ENCODE measurements around the gene HOXC5. TPM values are rescaled to one million over a fixed set of nuclear protein-coding genes. Genes with fewer than 3 reads are reported as not detected.

The HOXC5 gene
- total RNA-seq, 1 experiment from 2014 or later = 1.1 TPM

DNA sequence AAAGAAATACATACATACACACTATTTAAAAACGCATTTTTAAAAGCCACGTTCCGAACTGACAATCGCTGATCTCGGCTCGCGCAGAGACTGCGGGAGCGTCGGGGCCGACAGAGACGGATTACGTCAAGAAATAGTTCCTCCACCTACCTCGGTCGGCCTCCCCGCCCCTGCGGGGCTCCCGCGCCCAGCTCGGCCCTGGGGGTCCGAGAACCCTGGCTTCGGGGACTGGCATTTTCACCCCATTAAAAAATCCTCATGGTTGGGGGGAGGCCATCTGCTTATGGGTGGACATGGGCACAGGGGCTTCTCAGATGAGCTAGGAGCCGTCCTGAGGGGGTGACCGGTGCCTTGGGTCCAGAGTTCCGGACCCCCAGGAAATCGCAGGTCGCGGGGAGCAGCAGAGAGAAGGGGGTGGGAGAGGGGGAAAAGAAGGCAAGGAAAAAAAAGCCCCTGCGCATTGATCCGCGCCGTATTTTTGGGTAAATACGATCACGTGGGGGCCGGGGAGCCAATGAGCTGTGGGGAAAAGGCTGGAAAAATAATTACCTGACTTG lies 33.2 kb upstream of the HOXC5 start:
- TSS peak; percentile 64 for BruUV-seq (replicated peaks)
- H2AFZ ChIP-seq (ENCODE audit: low read depth, low read length, poor library complexity, severe bottlenecking) = peak overlapping the region; percentile 52
- H3K36me3 ChIP-seq (ENCODE audit: control insufficient read depth in 1 of 2, insufficient read depth in 2 of 2, low read length in 2 of 2) = peaks cover 0 to 6% of the 10 kb centered on the region in 2 experiments; a peak in 1 of 4 replicates
- ATAC-seq = peak; percentile 27
- peaks cover 50% of the 10 kb centered on the region for H3K79me2 ChIP-seq (ENCODE audit: insufficient read depth, low read length)
- H3K27me3 ChIP-seq (ENCODE audit: insufficient read depth, low read length) = no peaks in the 10 kb centered on the region
- TF ChIP-seq, protein P1, sequence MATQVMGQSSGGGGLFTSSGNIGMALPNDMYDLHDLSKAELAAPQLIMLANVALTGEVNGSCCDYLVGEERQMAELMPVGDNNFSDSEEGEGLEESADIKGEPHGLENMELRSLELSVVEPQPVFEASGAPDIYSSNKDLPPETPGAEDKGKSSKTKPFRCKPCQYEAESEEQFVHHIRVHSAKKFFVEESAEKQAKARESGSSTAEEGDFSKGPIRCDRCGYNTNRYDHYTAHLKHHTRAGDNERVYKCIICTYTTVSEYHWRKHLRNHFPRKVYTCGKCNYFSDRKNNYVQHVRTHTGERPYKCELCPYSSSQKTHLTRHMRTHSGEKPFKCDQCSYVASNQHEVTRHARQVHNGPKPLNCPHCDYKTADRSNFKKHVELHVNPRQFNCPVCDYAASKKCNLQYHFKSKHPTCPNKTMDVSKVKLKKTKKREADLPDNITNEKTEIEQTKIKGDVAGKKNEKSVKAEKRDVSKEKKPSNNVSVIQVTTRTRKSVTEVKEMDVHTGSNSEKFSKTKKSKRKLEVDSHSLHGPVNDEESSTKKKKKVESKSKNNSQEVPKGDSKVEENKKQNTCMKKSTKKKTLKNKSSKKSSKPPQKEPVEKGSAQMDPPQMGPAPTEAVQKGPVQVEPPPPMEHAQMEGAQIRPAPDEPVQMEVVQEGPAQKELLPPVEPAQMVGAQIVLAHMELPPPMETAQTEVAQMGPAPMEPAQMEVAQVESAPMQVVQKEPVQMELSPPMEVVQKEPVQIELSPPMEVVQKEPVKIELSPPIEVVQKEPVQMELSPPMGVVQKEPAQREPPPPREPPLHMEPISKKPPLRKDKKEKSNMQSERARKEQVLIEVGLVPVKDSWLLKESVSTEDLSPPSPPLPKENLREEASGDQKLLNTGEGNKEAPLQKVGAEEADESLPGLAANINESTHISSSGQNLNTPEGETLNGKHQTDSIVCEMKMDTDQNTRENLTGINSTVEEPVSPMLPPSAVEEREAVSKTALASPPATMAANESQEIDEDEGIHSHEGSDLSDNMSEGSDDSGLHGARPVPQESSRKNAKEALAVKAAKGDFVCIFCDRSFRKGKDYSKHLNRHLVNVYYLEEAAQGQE (IDR thresholded peaks at IDR 0.05; ENCODE audit: low read depth) = no peak
- TF ChIP-seq CEBPB (IDR thresholded peaks at IDR 0.05; ENCODE audit: low read depth) = no peak
- TF ChIP-seq, protein P2, sequence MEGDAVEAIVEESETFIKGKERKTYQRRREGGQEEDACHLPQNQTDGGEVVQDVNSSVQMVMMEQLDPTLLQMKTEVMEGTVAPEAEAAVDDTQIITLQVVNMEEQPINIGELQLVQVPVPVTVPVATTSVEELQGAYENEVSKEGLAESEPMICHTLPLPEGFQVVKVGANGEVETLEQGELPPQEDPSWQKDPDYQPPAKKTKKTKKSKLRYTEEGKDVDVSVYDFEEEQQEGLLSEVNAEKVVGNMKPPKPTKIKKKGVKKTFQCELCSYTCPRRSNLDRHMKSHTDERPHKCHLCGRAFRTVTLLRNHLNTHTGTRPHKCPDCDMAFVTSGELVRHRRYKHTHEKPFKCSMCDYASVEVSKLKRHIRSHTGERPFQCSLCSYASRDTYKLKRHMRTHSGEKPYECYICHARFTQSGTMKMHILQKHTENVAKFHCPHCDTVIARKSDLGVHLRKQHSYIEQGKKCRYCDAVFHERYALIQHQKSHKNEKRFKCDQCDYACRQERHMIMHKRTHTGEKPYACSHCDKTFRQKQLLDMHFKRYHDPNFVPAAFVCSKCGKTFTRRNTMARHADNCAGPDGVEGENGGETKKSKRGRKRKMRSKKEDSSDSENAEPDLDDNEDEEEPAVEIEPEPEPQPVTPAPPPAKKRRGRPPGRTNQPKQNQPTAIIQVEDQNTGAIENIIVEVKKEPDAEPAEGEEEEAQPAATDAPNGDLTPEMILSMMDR (IDR thresholded peaks at IDR 0.05 in 2 of 3, conservative IDR thresholded peaks at IDR 0.05 in 1 of 3; ENCODE audit: borderline replicate concordance in 1 of 3, insufficient read depth in 1 of 3, low read depth in 2 of 3, low read length in 2 of 3) = no peak
- peak; percentile 68; the same call in 1 of the 2 replicates for TF ChIP-seq POLR2AphosphoS5 (IDR thresholded peaks at IDR 0.05; ENCODE audit: low read depth, low read length)
- TF ChIP-seq JUND (IDR thresholded peaks at IDR 0.05) = no peak
- intact Hi-C loops (cut with micrococcal nuclease) = no loop called here
- no peaks in the 10 kb centered on the region for H3K9me2 ChIP-seq (ENCODE audit: insufficient read depth)
- RAD21 ChIA-PET (ENCODE audit: low non-redundant PET in 1 of 2, low total read pairs in 2 of 2, uncharacterized antibody in 2 of 2, unreplicated experiment in 2 of 2) = interaction anchor here (0.7 kb wide), 2 partner anchors 18 to 202 kb away, joined by 3 to 4 read pairs; no protein-coding TSS in a partner anchor
- peak overlapping the region; percentile 94 for H3K9ac ChIP-seq (ENCODE audit: low read length)
- peak overlapping the region; percentile 88 for H3K4me2 ChIP-seq (ENCODE audit: low read length)
- peaks cover 17 to 36% of the 10 kb centered on the region in 2 experiments for H3K4me1 ChIP-seq (ENCODE audit: control insufficient read depth in 1 of 2, insufficient read depth in 2 of 2, low read length in 2 of 2)
- POLR2A ChIA-PET = interaction anchor here (0.6 to 1.8 kb wide), 6 partner anchors 10 to 325 kb away, joined by 3 to 23 read pairs (median 4); partner anchors contain the start of genes COPZ1 and HOXC10
- CTCF ChIA-PET = interaction anchor here (0.6 to 4.7 kb wide), 13 partner anchors 15 to 380 kb away, joined by 3 to 22 read pairs (median 5); partner anchors contain the start of genes HOXC10 and HOXC5
- H3K9me3 ChIP-seq (ENCODE audit: control insufficient read depth in 1 of 2, insufficient read depth in 1 of 2, low read depth in 1 of 2, low read length in 2 of 2) = no peaks in the 10 kb centered on the region
- H3K4me3 ChIP-seq (replicated peaks in 1 of 2; ENCODE audit: low read depth in 1 of 2, low read length in 2 of 2) = peak overlapping the region; percentile 82 to 84
- DNase-seq (ENCODE audit: low read depth, low spot score) = peak; percentile 75
- no peaks in the 10 kb centered on the region for H4K20me1 ChIP-seq (ENCODE audit: insufficient read depth)
- peak overlapping the region; percentile 67 for H3K27ac ChIP-seq (ENCODE audit: low read depth, low read length)

Data from HCT116 (cell line).